PFSK-1 (cell line): ENCODE measurements around the gene IGF2BP2.
A peak's percentile ranks its signal among the peaks of the same experiment; 100 is the strongest.

Source experiments
- FOXP2 ChIP-seq: optimal IDR thresholded peaks from 2 replicates; pipeline ENCODE3; 2011; ENCODE audit warnings: borderline replicate concordance, control low read depth, inconsistent platforms; ENCODE audit not compliant: insufficient read depth; ENCODE audit errors: extremely low read length, extremely low read depth
- POLR2AphosphoS5 ChIP-seq: IDR thresholded peaks from 2 replicates; pipeline ENCODE4 v1.6.1; 2012; ENCODE audit warnings: low read depth, mild to moderate bottlenecking, control low read depth, low read length, moderate library complexity
- SIN3A ChIP-seq: IDR thresholded peaks from 2 replicates; pipeline ENCODE4 v1.6.1; 2012; ENCODE audit warnings: mild to moderate bottlenecking, low read length, moderate library complexity, borderline replicate concordance; ENCODE audit not compliant: insufficient read depth
- TAF1 ChIP-seq: IDR thresholded peaks from 2 replicates; pipeline ENCODE4 v1.6.1; 2012; ENCODE audit warnings: low read length, control low read depth, borderline replicate concordance; ENCODE audit not compliant: insufficient read depth
- TF ChIP-seq, protein P1 (sequence below), 2 experiments: IDR thresholded peaks; 2 replicates each; pipeline versions ENCODE4 v1.6.1 to v1.8.0; 2011 to 2012; ENCODE audit warnings: low read depth in 2 of 2, low read length in 2 of 2, control low read depth in 1 of 2, inconsistent platforms in 1 of 2, mild to moderate bottlenecking in 1 of 2, moderate library complexity in 1 of 2; ENCODE audit not compliant: insufficient read depth in 1 of 2

Gene IGF2BP2

DNA sequence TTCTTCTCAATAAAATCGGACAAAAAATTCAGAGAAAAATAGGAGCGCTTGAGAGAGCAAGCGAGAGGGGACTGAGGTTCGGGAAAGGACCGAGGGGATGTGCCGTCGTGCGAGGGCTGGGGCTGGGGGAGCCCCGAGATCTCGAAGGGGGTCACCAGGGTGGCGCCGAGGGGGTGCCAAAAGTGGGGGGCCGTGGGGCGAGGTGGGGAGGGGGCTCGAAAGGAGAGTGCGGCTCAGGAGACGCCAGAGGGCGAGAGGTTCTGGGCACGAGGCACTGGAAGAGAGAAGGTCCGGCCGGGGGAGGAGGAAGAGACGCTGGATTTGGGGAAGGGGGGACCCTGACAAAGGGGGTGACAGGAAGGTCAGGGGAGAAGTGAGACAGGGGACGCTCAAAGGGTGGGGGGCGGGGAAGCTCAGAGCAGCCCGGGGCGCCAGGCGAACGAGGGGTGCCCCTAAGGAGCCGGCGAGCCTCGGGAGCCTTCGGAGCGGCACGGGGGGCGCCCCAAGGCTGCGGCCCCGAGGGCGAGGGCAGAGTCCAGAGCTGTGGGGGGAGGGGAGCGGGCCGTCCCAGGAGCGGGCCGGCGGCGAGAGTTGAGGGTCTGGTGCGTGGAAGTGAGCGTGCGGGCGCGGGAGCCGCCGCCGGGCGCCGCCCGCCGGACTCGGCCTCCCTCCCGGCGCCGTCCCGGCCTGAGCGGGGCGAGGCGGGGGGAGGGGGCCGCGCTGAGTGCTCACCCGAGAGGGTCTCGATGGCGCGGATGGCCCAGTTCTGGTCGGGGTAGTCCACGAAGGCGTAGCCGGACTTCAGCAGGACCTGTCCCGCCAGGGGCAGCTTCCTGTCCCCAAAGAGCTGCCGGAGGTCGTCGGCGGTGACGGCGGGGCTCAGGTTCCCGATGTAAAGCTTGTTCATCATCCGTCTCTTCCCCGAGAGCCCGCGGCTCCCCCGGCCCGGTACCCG, 514 bp downstream of the IGF2BP2 start:
- TF ChIP-seq SIN3A (no peak; the same call in 1 of the 2 replicates), FOXP2 (no peak), POLR2AphosphoS5 (no peak)

DNA sequence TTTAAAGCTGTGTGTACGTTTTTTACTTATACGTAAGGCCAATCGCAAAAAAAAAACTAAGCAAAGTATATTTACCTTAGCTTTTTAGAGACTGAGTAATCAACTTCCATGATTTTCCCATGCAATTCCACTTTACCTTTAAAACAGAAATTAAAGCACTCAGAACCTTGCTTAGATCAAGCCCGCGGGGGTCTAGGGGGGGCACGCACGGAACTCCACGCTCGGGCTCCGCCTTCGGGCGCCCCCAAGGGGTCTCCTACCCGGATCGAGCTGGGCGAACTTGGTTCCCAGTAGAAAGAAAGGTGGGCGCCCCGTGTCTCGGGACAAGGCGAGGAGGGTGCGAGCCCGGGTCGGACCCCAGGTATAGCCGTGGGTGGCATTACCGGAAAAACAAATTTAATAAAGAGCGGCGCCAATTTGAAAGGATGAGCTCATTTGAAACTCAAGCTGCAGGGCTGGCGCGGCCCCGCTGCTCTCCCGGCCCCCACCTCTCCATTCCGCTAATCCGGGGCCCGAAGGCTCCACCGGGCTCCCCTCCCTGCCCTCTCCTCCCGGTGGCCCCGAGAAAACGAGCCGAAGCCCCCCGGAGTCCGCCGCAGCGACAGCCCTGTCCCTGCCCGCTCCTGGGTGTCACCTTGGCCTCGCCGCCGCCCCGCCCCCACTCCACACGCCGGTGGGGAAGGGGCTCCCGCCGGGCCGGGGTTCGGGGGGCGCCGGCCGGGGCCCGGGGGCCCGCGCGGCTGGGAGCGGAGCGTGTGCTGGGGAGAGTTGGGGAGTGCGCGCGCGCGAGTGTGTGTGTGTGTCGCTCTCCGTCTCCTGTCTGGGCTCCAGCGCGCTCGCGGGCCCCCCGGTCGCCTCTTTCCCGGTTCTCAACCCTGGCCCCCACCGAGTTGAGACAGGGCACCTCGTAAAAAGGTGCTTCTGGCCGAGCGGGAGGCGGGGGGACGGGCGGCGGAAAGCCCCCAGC, 1.5 kb downstream of the IGF2BP2 start:
- TF ChIP-seq TAF1: no peak
- TF ChIP-seq FOXP2: no peak
- 0 out of 2 replicates have a peak, but pooled peaks have one; percentile 5 for TF ChIP-seq SIN3A

DNA sequence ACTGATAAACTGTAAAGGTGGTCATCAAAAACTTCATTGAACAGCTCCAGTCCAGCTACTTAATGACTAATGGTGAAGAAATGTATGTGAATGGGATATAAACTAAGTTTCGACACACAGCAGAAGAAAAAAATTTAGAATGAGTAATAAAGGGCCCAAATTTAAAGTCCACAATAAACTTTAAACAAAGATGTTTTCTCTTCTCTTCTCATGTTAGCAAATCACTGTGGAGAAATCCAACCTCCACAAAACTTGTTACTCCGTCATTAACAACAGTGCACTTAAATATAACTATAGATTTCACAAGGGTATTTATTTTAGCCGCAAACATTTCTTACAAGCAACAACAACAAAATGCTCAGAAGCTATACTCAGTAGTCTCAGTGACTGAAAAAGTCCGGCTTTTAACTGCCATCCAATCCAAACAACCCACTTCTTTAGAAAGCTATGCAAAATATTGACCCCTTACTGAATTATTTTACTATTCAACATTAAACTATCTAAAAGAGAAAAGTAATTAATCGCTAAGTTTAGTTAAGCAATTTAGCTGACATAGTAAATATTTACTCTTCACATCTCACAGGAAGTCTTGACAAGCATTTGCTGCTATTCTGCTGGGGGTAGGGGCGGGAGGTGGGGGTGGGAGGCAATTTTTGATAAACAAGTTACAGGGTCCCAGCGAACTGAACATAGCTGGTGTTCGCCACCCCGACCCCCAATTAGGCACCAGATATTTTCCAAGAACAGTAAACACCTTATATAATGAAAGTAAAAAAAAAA, 2.4 kb downstream of the IGF2BP2 start:
- TF ChIP-seq, protein P1, sequence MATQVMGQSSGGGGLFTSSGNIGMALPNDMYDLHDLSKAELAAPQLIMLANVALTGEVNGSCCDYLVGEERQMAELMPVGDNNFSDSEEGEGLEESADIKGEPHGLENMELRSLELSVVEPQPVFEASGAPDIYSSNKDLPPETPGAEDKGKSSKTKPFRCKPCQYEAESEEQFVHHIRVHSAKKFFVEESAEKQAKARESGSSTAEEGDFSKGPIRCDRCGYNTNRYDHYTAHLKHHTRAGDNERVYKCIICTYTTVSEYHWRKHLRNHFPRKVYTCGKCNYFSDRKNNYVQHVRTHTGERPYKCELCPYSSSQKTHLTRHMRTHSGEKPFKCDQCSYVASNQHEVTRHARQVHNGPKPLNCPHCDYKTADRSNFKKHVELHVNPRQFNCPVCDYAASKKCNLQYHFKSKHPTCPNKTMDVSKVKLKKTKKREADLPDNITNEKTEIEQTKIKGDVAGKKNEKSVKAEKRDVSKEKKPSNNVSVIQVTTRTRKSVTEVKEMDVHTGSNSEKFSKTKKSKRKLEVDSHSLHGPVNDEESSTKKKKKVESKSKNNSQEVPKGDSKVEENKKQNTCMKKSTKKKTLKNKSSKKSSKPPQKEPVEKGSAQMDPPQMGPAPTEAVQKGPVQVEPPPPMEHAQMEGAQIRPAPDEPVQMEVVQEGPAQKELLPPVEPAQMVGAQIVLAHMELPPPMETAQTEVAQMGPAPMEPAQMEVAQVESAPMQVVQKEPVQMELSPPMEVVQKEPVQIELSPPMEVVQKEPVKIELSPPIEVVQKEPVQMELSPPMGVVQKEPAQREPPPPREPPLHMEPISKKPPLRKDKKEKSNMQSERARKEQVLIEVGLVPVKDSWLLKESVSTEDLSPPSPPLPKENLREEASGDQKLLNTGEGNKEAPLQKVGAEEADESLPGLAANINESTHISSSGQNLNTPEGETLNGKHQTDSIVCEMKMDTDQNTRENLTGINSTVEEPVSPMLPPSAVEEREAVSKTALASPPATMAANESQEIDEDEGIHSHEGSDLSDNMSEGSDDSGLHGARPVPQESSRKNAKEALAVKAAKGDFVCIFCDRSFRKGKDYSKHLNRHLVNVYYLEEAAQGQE (IDR thresholded peaks at IDR 0.05; ENCODE audit: insufficient read depth in 1 of 2, low read depth in 2 of 2, low read length in 2 of 2): no peak
- TF ChIP-seq TAF1: no peak
- no peak for TF ChIP-seq SIN3A
- no peak for TF ChIP-seq POLR2AphosphoS5
- no peak for TF ChIP-seq FOXP2

DNA sequence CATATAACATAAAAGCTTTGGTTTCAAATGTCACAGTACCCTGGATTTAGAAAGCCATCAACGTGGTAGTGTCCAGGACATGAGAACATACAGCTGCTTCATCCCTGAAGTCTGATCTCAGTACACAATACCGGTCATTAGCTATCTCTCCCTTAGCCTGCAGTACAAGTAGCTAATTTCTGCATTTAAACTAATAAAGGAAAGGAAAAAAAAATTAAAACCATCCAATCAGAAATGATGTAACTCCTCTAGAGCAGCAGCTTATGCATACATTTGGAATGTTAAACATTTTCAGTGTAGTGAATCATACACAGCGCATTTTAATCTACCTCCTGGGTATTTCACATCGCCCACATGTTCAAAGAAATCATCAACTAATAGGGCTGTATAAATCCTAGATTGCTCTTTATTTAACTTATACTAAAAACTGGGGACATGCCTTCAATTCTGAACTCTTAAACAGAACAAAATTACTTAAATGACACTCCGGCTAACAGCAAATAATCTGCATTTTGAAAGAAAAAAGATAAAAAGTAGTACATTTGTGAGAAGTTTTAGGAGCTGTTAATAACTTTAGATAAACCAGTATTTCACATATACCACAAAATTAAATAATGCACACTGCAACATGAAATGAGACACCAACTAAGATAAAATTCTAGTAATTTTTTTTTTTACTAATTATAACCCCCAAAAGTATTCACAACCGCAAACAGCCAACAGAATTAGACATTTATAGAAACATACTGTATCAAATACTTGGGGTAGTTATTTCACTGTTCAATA, 3.7 kb downstream of the IGF2BP2 start:
- TF ChIP-seq SIN3A (no peak), FOXP2 (no peak), POLR2AphosphoS5 (no peak), TAF1 (no peak)
- TF ChIP-seq, protein P1 (IDR thresholded peaks at IDR 0.05; ENCODE audit: insufficient read depth in 1 of 2, low read depth in 2 of 2, low read length in 2 of 2): no peak

DNA sequence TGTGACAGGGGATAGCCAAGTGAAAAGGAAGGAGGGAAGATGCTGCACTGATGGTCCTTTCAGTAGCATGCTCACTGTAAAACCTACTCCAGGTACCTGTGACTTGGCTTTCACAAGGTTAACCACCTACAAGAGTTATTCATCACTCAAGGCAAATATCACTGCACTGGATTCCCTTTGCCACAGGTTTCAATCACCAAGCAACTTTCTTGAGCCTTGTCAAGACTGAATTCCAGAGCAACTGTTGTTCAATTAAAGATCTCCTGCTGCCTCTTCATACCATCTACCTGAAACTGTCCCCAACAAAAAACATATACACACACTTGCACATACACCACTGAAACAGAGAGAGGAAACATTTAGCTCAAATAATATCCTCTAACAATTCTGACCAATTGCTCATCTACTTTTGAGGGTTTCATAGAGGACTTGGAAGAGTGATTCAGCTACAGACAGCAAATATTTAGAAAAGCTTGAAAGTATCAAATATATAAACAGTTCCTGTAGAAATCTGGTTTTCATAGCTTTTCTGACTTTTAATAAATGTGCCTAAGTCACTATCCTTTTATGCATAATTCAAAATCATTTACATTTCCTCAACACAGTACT, 6.5 kb downstream of the IGF2BP2 start:
- TF ChIP-seq POLR2AphosphoS5: no peak
- TF ChIP-seq FOXP2: no peak
- no peak for TF ChIP-seq SIN3A
- no peak for TF ChIP-seq TAF1
- TF ChIP-seq, protein P1 (IDR thresholded peaks at IDR 0.05; ENCODE audit: insufficient read depth in 1 of 2, low read depth in 2 of 2, low read length in 2 of 2): no peak
